Activated CD8-positive, alpha-beta memory T cell treated with anti-CD3 and anti-CD28 coated beads, Interleukin-2, amount 50 U/mL, for 4 hours (primary cell): Measurements from ENCODE around the gene CC2D2B.
"Not testable (repeated sequence)": the region's sequence is repeated elsewhere in the genome, so short reads cannot be mapped to it uniquely, and the experiment has no call there.

ENCODE experiments used
- DNase-seq: peaks from one replicate; pipeline ENCODE4 v3.0.0-alpha.2; 2020

The CC2D2B gene

DNA sequence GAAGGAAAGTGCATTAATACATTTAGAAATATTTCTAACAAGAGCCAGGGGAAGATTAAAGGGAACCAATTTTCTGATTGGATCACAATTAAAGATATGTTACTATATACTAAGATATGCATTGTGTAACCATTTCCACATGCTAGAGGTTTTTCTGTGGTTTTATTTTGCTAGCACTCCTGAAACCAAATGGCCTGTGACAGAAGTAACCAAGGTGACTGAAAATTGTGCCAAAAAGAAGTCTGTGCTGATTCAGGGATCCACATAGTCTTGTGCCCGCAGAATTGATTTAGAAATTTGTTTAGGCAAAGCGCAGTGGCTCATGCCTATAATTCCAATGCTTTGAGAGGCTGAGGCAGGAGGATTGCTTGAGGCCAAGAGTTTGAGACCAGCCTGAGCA, 1.8 kb downstream of the CC2D2B start:
- DNase-seq = no peak

DNA sequence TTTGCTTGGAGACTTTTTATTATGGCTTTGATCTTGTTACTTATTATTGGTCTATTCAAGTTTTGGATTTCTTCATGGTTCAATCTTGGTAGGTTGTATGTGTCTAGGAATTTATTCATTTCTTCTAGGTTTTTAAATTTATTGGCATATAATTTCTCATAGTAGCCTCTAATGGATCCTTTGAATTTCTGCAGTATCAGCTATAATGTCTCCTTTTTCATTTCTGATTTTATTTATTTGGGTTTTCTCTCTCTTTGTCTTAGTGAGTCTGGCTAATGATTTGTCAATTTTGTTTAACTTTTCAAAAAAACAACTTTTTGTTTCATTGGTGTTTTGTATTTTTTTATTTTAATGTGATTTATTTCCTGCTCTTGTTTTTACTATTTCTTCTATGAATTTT, 8.3 kb downstream of the CC2D2B start:
- DNase-seq = not testable (repeated sequence)

DNA sequence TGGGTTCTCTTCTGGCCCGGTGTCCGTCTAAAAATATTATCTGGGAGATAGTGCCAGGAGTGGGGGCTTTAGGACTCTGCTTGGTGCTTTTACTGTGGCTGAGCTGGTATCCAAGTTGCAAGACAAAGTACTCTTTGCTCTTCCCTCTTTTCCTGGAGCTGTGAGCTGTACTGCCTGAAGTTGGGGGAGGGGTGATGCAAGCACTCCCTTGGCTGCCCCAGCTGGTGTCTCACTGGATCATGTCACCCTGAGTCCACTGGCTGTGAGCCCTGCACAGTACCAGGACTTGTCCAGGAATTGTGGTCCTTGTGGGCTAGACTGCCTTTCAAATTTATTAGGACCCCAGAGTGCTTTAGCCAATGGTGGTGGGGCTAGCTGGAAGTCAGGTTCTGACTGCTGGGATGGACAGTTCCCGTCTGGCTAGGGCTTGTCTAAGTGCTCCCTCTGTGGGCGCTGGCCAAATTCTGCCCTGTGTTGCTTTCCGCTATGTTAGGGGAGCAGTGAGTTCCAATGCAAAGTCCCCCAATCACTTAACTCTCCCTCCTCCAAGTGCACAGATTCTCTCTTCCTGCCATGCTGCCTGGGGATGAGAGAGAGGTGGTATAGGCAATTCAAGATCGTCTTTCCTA, 13.1 kb downstream of the CC2D2B start:
- DNase-seq = no peak

DNA sequence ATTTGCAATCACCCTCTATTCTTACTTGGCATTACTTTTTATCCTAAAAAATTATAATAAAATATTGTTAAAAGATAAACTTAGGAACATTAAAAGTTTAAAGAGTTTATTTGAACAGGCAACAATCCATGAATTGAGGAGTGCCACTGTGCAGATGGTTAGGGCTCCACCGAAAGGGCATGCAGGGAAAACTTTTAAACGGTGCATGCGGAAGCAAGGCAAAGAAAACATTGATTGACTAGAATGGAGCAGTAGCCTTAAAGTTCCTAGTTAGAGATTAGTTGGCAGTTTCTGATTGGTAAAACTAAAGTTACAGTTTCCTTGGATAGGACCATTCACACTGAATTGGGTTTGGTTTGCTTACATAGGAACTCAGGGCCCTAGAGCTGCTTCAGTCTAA, 17.3 kb downstream of the CC2D2B start:
- DNase-seq = no peak

DNA sequence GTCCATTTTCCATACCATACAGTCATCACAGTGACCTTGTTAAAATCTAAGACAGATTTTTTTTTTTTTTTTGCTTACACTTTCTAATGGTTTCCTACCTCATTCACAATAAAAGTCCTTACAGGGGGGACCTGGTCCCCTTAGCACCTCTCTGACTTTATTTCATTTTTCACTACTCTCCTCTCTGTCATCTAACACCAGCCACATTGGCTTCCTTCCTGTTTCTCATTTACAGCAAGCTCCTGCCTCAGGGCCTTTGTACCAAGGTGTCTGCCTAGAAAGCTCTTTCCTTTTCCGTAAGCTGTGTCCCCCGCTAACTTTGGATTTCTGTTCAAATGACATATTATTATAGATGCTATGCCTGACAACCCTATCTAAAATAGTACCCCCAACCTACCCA, 27.7 kb downstream of the CC2D2B start:
- no peak for DNase-seq

GRCh38 chr10:95941115-95941514, 33.3 kb downstream of the CC2D2B start:
- DNase-seq = no peak

DNA sequence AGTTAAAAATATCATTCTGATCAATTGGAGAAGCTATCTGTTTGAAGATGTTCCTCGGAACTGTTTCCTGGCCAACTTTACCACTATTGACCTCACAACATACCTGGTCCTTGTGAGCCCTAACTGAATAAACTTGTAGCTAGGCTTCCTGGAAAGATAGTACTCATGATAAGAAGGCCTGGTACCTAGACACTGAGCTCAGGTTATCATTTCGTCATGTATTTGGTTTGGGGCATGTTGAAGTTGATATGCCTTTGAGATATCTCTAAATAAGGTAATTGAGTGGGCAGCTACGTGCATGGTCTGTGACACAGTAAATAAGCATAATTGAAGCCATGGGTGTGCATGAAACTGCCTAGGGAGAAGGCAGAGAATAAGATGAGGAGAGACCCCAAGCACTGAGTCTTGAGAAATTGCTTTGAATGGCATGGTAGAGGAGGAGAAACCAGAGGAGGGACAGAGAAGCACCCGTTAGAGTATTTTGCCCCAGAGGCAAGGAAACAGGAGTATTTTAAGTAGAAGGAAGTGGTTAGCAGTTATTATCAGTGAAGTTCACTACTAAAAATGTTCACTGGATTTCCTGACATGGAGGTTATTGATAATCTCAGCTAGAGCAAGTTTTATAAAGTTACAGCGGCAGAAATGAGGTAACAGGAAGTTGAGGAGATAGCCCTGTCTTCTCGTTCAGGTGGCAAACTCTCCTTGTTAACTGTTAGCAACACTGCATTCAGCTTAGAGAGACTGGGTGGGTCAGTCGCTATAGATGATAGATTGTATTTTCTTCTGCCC, 55.6 kb downstream of the CC2D2B start:
- DNase-seq = no peak

DNA sequence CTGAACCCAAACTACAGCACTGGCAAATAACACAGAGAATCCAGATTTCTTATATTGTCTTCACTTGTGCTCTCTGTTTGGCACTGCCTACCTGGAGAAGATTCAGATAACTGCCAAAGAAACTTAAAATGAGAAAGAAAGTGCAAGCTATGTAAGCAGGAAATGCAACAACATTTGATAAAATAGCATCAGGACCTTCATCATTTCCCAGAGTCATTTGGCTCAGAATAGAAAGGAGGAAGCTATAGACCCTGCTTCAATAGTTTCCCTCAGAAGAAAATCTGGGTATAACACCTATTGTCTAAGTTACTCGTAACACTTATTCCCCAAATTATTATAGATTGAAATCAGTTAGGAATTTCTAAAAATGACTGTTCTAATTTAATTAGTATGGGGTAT, 56.2 kb downstream of the CC2D2B start:
- DNase-seq = no peak

DNA sequence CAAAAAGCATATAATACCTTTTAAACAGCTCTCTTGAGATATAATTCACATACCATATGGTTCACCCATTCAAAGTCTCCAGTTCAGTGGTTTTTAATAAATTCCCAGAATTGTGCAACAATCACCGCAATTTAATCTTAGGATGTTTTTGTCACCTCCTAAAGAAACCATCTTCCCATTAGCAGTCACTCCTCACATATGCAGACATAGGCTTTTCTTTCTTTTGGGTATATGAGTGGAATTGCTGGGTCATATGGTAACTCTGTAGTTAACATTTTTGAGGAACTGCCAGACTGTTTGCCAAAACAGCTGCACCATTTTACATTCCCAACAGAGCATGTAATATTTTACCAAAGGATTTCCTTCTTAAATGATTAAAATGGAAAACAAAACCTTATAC, 57.0 kb downstream of the CC2D2B start:
- DNase-seq = no peak

- no peak for DNase-seq
Measured at GRCh38 chr10:95976362-95977229, 68.8 kb downstream of the CC2D2B start.

DNA sequence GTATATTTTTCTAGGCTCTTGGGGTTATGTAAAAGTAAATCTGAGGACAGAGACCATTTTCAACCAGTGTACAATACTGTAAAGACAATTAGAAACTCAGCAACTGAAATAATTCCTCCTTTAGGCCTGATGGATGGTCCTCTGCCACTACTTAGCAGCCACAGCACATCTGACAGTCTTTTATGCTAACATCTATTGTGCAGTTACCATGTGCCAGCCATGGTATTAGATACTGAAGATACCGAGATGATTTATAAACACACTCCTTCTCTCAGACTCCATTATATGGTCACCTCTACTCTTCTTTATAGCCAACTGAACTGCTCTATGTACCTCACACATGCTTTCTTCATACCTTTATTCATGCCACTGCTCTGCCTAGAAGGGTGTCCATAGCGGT, 74.4 kb downstream of the CC2D2B start:
- no peak for DNase-seq

DNA sequence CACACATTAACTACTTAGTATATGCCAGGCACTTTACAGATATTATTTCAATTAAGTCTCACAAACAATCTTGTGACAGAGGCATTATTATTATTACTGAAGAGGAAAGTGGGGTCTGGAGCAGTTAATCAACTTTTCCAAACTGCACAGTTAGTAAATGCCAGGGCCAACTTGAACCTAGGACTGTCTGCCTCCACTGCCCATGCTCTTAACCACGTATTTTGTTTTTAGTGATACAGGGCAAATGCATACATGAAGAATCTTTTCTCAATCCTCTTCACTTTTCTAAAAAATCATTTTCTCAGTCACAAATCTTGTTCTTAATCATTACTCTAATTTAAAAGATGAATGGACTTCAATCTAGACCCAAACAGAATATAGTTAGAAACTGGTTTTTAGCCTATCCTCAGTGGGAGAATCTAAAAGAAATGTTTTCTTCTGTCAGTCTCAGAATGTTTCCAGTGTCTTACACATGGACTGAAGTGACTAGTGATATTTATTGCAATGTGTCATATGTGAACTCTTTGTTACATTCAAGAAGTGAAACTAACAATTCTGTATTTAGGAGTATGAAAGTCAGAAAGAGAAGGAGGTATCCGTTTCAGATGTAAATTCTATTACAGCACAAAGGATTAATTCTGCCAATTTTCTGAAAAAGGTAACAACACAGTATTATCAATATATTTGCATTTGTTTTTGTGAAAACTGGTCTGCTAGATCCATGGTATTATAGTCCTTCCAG, 80.1 kb downstream of the CC2D2B start:
- DNase-seq = no peak

DNA sequence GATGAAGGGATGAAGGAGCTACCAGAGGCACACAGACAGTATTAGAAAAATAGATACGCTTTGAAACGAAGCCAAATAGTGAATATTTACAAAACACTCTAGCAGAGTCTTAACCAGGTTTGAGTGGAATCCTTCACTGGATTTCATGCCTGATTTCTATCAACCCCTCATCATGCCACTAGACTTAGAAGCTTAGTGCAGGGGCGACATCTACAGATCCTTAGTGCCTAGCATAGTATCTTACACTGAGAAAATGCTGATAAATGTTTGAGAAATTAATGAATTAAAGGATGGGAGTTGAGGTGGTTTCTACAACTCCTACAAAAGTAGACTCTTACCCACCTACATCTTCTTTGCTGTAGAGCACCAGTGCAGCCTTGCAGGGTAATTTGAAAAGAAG, 80.9 kb downstream of the CC2D2B start:
- no peak for DNase-seq

DNA sequence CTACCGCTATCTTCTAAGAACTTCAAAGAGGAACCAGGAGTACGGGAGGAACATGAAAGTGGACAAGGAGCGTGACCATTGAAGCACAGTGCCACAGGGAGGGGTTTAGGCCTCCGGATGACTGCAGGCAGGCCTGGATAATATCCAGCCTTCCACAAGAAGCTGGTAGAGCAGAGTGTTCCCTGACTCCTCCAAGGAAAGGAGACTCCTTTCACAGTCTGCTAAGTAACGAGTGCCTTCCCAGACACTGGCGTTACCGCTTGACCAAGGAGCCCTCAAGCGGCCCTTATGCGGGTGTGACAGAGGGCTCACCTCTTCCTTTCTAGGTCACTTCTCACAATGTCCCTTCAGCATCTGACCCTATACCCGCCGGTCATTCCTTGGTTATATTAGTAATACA, 86.6 kb downstream of the CC2D2B start:
- DNase-seq = not testable (repeated sequence)

- DNase-seq = no peak
Measured at GRCh38 chr10:95998255-95998784, 90.5 kb downstream of the CC2D2B start.

DNA sequence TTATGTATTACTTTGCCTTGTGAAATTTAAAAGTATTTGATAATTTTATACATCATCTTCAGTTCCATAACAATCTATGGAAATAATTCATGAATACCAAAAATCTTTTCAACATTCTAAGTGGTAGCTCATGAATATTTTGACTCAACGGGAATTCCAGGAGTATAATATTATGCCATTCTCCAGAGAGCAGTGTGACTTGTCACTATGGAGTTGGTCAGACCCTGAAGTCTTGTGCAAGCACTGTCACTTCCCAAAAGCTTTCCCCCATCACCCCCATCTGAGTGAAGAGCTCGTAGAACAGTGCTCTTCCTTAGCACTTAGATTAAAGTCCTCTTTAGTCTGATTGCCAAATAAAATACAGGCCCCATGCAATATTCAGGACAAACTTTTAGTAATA, 106.2 kb downstream of the CC2D2B start:
- no peak for DNase-seq

GRCh38 chr10:96014473-96015102, 106.8 kb downstream of the CC2D2B start:
- no peak for DNase-seq

DNA sequence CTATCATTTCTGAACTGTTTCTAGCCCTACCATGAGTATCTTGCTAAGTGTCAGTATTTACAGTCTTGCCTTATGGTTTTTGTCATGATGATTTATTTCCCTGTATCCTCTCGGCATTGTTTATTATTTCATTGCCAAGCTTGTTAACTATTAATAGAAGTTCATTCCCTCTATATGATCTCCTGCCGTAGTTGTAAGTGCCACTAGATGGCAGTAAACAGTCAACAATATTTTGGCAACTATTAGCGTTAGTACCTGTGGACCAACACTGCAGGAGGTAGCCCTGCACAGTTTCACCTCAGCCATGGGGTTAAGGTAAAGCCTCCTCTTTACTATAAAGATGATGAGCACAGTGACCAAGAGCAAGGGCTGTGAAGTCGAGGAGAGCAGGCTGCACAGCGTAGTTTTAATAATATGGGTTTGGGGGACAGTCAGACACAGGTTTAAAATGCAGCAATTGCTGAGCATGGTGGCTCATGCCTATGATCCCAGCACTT, 109.5 kb downstream of the CC2D2B start:
- peak; percentile 23 for DNase-seq

DNA sequence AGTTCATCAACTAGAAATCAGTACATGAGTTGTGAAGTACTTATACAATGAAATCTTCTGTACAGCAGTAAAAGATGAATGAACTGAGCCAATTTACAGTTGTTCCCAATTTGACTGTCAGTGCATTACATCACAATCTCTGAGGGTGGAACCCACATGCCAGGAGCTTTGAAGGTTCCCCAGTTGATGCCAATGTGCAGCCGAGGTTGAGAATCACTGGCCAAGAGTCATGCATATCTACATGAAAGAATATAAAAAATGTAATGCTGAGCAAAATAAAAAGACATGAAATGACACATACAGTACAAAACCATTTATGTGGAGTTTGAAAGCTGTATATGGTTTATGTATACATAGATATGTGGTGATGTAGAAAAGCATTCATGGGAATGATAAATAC, 113.6 kb downstream of the CC2D2B start:
- DNase-seq = no peak

DNA sequence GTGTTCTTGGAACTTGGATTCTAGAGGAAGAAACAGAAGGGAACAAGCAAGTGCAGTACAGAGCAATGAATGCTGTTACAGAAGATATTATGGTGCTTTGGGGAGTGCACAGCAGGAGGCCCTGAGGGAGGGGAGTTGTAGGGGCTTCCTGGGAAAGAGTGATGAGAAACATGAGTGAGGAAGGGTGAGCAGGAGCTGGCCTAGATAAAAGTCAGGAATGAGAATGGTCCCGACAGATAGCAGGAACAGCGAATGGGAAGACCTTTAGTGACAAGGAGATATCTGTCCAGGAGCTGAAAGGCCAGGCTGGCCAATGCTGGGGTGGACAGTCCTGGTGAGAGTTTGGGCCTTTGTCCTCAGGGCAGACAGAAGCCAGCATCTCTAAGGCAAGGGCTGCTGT, 115.0 kb downstream of the CC2D2B start:
- DNase-seq = no peak

- no peak for DNase-seq
Measured at GRCh38 chr10:96023168-96023567, 115.4 kb downstream of the CC2D2B start.

- no peak for DNase-seq
Measured at GRCh38 chr10:96025566-96025965, 117.8 kb downstream of the CC2D2B start.
